A673 (cell line): Measurements from ENCODE around the gene DSG1. TPM values are rescaled to one million over a fixed set of nuclear protein-coding genes. Genes with fewer than 3 reads are reported as not detected.

Source experiments
- BruUV-seq: library from RNA; stranded (reverse); fragments of 400-500 nt; replicated peaks from 2 replicates; lab custom pipeline; 2021; lab: Mats Ljungman, UMichigan
- CTCF ChIA-PET: fragments of 300-600 bp; sonication (Branson Sonifier 250); formaldehyde crosslinking; loops from one replicate; lab custom pipeline; 2022; ENCODE audit warnings: antibody characterized with exemption; lab: Charles Lee
- POLR2A ChIA-PET: fragments of 300-600 bp; sonication (Branson Sonifier 250); formaldehyde crosslinking; loops from one replicate; lab custom pipeline; 2022; ENCODE audit warnings: antibody characterized with exemption; ENCODE audit not compliant: low non-redundant PET; lab: Charles Lee
- DNase-seq: peaks from one replicate; pipeline ENCODE4 v3.0.0-alpha.2; 2015; ENCODE audit warnings: low spot score
- H3K27ac ChIP-seq: fragments of 200-600 bp; sonication (generic); 2 replicates; pipeline ENCODE4 v1.5.1; 2016; ENCODE audit warnings: mixed run types, low read depth, mild to moderate bottlenecking, mixed read lengths, antibody characterized with exemption, low read length; ENCODE audit not compliant: poor library complexity, severe bottlenecking
- H3K27me3 ChIP-seq: fragments of 200-600 bp; sonication (generic); replicated peaks from 2 replicates; pipeline ENCODE4 v1.6.1; 2017; ENCODE audit warnings: mixed run types, low read depth, mild to moderate bottlenecking, mixed read lengths, antibody characterized with exemption, low read length; ENCODE audit not compliant: insufficient read depth, poor library complexity
- H3K36me3 ChIP-seq: fragments of 200-600 bp; sonication (generic); 2 replicates; pipeline ENCODE4 v1.6.1; 2016; ENCODE audit warnings: mixed run types, mild to moderate bottlenecking, mixed read lengths, antibody characterized with exemption, low read length; ENCODE audit not compliant: insufficient read depth, poor library complexity, severe bottlenecking
- H3K4me1 ChIP-seq: fragments of 200-600 bp; sonication (generic); 2 replicates; pipeline ENCODE4 v1.6.1; 2017; ENCODE audit warnings: mixed run types, mild to moderate bottlenecking, mixed read lengths, antibody characterized with exemption, low read length; ENCODE audit not compliant: insufficient read depth, poor library complexity, severe bottlenecking
- H3K4me3 ChIP-seq: fragments of 200-600 bp; sonication (generic); 2 replicates; pipeline ENCODE4 v1.5.1; 2016; ENCODE audit warnings: low read depth, mixed run types, mild to moderate bottlenecking, mixed read lengths, low read length; ENCODE audit not compliant: poor library complexity, severe bottlenecking
- H3K9me3 ChIP-seq: fragments of 200-600 bp; sonication (generic); 2 replicates; pipeline ENCODE4 v1.6.1; 2016; ENCODE audit warnings: mixed run types, low read depth, mild to moderate bottlenecking, mixed read lengths, antibody characterized with exemption, low read length; ENCODE audit not compliant: poor library complexity, severe bottlenecking
- EZH2 ChIP-seq: fragments of 200-600 bp; sonication (generic); IDR thresholded peaks from 2 replicates; pipeline ENCODE4 v1.6.1; 2017; ENCODE audit warnings: borderline replicate concordance, low read depth, mild to moderate bottlenecking, mixed read lengths, antibody characterized with exemption, low read length; ENCODE audit not compliant: poor library complexity, severe bottlenecking
- intact Hi-C: fragments of 100-400 bp; cut with micrococcal nuclease; formaldehyde crosslinking; loops from one replicate; pipeline ENCODE4 v1.10.0; 2022; ENCODE audit not compliant: unreplicated experiment
- total RNA-seq: library from RNA; stranded (reverse); gene quantifications from 2 replicates; pipeline ENCODE4 v1.2.3, GENCODE V29; 2021
- TF ChIP-seq, protein P1 (sequence below): fragments of 300-800, 200-600 bp; sonication (generic); conservative IDR thresholded peaks from 2 replicates; pipeline ENCODE4 v1.5.1; 2017; ENCODE audit warnings: low read depth, mild to moderate bottlenecking, antibody characterized with exemption, low read length, moderate library complexity, mixed read lengths

Gene DSG1
- total RNA-seq, 1 experiment from 2014 or later, result not detected

DNA sequence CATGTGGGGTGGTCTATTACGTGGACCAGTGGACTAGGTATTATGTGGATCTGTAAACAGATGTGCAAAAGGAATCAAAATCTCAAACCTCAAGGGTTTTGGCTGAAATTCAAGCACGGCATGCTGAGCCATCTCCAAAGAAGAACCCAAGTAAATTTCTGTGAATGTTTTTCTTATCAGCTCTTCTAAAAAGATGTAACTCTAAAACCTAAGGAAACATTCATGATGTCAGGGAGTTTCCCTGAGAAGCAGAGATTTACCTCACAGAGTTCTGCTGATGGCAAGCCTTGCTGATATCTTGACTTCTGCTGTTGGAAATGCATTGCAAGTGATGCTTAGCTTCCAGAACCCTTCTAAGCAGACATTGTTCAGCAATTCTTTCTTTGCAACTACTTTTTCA, 80.2 kb downstream of the DSG1 start:
- POLR2A ChIA-PET, result no interaction called here

DNA sequence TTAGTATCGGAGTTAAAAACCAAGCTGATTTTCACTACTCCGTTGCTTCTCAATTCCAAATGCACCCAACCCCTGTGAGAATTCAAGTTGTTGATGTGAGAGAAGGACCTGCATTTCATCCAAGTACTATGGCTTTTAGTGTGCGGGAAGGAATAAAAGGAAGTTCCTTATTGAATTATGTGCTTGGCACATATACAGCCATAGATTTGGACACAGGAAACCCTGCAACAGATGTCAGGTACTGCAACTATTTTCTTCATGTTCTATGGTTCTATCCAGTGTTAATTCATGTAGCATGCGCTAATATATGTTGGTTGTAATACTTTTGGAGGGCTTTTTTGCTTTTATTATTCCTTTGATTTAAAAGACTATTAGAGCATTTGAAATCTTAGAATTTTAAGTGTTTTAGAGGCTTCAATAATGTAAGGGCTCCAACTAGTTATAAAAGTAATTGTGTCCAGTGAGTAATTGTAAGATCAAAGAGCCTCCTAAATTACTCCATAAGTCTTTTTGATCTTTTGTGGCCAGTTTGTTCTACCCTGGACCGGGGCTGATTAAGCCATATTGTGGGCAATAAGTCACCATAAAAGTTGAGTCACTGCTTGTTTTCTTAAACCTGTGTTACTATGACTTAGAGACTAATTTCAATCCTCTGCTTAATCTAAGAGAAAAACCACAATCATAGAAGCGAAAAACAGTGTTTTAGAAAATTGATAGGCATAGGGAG, 81.5 kb downstream of the DSG1 start:
- Histone ChIP-seq H3K27me3 (peaks cover 10% of the 10 kb centered on the region), H3K4me3 (no peak overlapping the region), H3K4me1 (no peaks in the 10 kb centered on the region), H3K9me3 (no peaks in the 10 kb centered on the region), H3K27ac (no peak overlapping the region), H3K36me3 (no peaks in the 10 kb centered on the region)
- no peak for DNase-seq
- BruUV-seq, result no TSS peak
- TF ChIP-seq, protein P1, sequence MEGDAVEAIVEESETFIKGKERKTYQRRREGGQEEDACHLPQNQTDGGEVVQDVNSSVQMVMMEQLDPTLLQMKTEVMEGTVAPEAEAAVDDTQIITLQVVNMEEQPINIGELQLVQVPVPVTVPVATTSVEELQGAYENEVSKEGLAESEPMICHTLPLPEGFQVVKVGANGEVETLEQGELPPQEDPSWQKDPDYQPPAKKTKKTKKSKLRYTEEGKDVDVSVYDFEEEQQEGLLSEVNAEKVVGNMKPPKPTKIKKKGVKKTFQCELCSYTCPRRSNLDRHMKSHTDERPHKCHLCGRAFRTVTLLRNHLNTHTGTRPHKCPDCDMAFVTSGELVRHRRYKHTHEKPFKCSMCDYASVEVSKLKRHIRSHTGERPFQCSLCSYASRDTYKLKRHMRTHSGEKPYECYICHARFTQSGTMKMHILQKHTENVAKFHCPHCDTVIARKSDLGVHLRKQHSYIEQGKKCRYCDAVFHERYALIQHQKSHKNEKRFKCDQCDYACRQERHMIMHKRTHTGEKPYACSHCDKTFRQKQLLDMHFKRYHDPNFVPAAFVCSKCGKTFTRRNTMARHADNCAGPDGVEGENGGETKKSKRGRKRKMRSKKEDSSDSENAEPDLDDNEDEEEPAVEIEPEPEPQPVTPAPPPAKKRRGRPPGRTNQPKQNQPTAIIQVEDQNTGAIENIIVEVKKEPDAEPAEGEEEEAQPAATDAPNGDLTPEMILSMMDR, result no peak
- no peak for TF ChIP-seq EZH2
- ChIA-PET POLR2A (no interaction called here), CTCF (no interaction called here)
- intact Hi-C loops, result no loop called here

More for the DNA sequence above, 80.2 kb downstream of the DSG1 start:
- DNase-seq, result no peak
- peaks cover 11% of the 10 kb centered on the region for H3K27me3 ChIP-seq
- no TSS peak for BruUV-seq
- no peak overlapping the region for H3K4me3 ChIP-seq
- no peaks in the 10 kb centered on the region for H3K4me1 ChIP-seq
- H3K27ac ChIP-seq, result no peak overlapping the region
- intact Hi-C loops, result no loop called here
- CTCF ChIA-PET, result no interaction called here
- H3K36me3 ChIP-seq, result no peaks in the 10 kb centered on the region
- no peaks in the 10 kb centered on the region for H3K9me3 ChIP-seq
- TF ChIP-seq, protein P1, result no peak
- TF ChIP-seq EZH2, result no peak

DNA sequence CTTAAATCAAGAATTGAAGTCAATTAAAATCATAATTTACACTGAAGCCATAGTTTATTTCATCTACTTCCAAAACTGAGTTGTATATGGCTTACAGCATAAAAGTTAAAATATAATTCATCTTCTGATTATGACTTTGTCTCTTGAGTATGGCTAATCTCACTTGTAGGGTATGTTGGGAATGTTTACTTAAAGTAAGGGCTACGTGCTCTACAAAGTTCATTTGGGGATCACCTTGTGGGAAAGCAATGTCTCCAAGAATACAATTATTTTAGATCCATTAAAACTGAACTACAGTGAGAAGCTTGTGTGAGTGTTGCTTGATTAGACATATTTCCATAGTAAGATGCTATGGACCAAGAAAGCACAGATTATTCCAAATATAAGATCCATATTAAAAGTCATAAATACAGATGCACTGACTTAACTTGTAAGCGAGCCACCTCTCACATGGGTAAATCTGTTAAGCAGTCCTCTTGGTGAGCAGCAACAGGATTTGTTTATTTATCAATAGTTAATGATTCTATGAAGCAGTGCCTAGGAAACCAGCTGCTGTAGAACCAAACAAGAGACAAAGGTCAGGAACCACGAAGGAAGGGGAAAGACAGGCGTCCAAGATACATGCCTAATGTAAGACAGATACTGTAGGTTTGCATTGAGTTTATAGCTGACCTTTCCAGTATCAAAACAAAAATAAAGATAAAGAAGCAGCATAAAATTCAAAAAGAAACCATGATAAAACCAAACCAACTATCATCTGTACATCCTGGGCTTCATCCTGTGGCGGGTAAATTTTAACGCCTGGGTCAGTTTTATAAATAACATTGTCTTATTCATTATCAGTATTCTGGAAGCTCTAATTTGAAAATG, 83.4 kb downstream of the DSG1 start:
- TF ChIP-seq, protein P1, result no peak
- TF ChIP-seq EZH2, result no peak
- H3K36me3 ChIP-seq, result no peaks in the 10 kb centered on the region
- no peak for DNase-seq
- H3K27ac ChIP-seq, result no peak overlapping the region
- H3K4me3 ChIP-seq, result no peak overlapping the region
- intact Hi-C loops, result no loop called here
- CTCF ChIA-PET, result no interaction called here
- no peaks in the 10 kb centered on the region for H3K9me3 ChIP-seq
- no TSS peak for BruUV-seq
- peaks cover 10% of the 10 kb centered on the region for H3K27me3 ChIP-seq
- POLR2A ChIA-PET, result no interaction called here
- H3K4me1 ChIP-seq, result no peaks in the 10 kb centered on the region
